GM12874 (cell line): ENCODE data around the gene CCDC142.

ENCODE experiments used
- CTCF ChIP-seq: IDR thresholded peaks from 2 replicates; pipeline ENCODE4 v1.5.1; 2011; ENCODE audit warnings: low read depth, mild to moderate bottlenecking, control low read depth, low read length, moderate library complexity; ENCODE audit not compliant: insufficient read depth

CCDC142 gene, protein sequence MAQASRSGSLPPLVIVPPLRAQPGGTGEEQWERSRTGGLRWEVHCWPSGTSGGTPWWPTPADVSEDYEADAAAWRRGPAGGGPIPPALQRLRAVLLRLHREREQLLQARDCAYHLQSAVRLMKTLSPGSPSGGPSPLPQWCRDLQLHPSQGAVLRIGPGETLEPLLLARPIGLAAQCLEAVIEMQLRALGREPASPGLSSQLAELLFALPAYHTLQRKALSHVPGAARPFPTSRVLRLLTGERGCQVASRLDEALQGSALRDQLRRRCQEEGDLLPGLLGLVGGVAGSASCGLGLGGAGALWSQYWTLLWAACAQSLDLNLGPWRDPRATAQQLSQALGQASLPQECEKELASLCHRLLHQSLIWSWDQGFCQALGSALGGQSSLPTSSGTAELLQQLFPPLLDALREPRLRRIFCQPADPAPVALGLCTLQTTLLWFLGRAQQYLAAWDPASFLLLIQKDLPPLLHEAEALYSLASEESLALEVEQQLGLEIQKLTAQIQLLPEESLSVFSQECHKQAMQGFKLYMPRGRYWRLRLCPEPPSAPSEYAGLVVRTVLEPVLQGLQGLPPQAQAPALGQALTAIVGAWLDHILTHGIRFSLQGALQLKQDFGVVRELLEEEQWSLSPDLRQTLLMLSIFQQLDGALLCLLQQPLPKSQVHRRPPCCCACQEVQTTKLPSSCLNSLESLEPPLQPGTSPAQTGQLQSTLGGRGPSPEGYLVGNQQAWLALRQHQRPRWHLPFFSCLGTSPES

GRCh38 chr2:74482801-74483674 is at the start of gene CCDC142, which contains the start of gene TTC31:
CCDC142 (minus strand) TSS chr2:74482998; CDS start chr2:74482837, 161 bp downstream.
TTC31 (plus strand) TSS chr2:74483081; CDS start chr2:74483096, 15 bp downstream.
- peak; percentile 91 for TF ChIP-seq CTCF

- TF ChIP-seq CTCF: no peak; the same call in 1 of the 2 replicates
Measured at GRCh38 chr2:74532222-74532621, 49.4 kb upstream of the CCDC142 start.

DNA sequence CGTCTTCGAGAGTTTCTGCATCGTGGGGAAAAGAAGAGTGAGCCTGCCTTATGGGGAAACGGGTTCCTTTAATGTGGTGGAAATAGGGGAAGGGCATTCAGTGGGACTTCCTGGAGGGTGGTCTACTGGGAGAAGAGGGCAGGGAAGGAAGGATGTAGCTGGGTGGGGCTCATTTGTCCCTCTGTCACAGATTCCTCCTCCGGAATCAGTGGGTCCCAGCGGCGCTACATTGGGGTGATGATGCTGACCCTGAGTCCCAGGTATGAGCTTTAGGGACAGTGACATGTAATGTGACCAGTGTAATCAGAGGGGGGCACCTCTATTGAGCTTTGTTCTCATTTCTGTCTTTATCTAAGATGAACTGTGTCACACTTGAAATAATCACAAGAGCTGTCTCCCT is 48.9 kb upstream of the CCDC142 start:
- TF ChIP-seq CTCF: no peak

- no peak for TF ChIP-seq CTCF
Measured at GRCh38 chr2:74530239-74531187, 47.7 kb upstream of the CCDC142 start.

- no peak for TF ChIP-seq CTCF
Measured at GRCh38 chr2:74529357-74530238, 46.8 kb upstream of the CCDC142 start, which contains the start of the genes AUP1 and HTRA2. AUP1 (minus strand) TSS chr2:74529706; CDS start chr2:74529629, 77 bp downstream. HTRA2 (plus strand) TSS chr2:74529933; CDS start chr2:74530007, 74 bp downstream.
